ENCODE data around the gene ASTN1. TPM values are rescaled to one million over a fixed set of nuclear protein-coding genes. Genes with fewer than 3 reads are reported as not detected.

Gene ASTN1
- total RNA-seq, 4 donors from 2014 or later, result 0.13 to 3.7 (median 0.84) TPM

DNA sequence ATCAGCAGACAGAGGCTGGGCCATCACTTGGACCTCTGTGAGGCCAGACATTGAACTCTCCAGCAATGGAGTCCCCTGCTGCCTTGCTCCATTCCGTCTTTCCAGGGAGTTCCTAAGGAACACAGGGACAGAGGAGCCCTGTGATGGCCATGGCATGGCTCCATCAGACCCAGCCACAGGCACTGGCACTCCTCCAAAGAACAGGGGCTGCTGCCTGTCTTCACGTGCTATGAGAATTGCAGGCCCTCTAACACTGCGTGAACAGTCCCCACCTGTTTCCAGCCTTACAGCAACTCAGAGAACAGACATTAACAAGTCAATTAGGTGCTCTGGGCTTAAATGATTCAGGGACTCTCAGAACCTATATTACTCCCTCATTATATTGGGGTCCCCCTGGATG, 140.8 kb downstream of the ASTN1 start:
- TF ChIP-seq, protein P1, sequence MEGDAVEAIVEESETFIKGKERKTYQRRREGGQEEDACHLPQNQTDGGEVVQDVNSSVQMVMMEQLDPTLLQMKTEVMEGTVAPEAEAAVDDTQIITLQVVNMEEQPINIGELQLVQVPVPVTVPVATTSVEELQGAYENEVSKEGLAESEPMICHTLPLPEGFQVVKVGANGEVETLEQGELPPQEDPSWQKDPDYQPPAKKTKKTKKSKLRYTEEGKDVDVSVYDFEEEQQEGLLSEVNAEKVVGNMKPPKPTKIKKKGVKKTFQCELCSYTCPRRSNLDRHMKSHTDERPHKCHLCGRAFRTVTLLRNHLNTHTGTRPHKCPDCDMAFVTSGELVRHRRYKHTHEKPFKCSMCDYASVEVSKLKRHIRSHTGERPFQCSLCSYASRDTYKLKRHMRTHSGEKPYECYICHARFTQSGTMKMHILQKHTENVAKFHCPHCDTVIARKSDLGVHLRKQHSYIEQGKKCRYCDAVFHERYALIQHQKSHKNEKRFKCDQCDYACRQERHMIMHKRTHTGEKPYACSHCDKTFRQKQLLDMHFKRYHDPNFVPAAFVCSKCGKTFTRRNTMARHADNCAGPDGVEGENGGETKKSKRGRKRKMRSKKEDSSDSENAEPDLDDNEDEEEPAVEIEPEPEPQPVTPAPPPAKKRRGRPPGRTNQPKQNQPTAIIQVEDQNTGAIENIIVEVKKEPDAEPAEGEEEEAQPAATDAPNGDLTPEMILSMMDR (IDR thresholded peaks at IDR 0.05), result no peak
- ATAC-seq (ENCODE audit: low FRiP score) (no peak), DNase-seq (ENCODE audit: low spot score) (no peak)

DNA sequence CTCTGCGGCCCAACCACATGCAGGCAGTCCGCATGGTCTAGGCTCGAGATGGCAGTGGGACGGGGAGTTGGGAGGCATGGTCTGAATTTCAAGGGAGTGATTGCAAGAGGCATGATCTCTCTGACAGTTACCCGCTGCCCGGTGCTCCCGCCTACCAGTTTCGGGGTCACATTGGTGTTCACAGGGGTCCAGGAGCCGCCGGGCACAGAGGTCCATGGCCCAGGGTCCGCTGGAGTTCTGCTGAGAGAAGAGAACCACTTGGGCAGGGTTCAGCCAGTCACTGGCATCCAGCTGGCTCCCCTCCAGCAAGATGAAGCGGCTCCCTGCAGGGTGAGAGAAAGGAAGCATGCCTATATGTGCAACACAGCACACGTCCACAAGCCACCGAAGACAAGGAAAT, 141.3 kb downstream of the ASTN1 start:
- ATAC-seq (ENCODE audit: low FRiP score), result no peak
- DNase-seq (ENCODE audit: low spot score), result no peak
- TF ChIP-seq, protein P1 (IDR thresholded peaks at IDR 0.05), result no peak

GRCh38 chr1:177021687-177022086, 142.8 kb downstream of the ASTN1 start:
- ATAC-seq (ENCODE audit: low FRiP score), result no peak
- TF ChIP-seq, protein P1 (IDR thresholded peaks at IDR 0.05), result no peak
- DNase-seq (ENCODE audit: low spot score), result no peak

- ATAC-seq (ENCODE audit: low FRiP score) (peak; percentile 72), DNase-seq (ENCODE audit: low spot score) (no peak)
- TF ChIP-seq, protein P1 (IDR thresholded peaks at IDR 0.05), result no peak
Measured at GRCh38 chr1:177020851-177021589, 143.5 kb downstream of the ASTN1 start.

DNA sequence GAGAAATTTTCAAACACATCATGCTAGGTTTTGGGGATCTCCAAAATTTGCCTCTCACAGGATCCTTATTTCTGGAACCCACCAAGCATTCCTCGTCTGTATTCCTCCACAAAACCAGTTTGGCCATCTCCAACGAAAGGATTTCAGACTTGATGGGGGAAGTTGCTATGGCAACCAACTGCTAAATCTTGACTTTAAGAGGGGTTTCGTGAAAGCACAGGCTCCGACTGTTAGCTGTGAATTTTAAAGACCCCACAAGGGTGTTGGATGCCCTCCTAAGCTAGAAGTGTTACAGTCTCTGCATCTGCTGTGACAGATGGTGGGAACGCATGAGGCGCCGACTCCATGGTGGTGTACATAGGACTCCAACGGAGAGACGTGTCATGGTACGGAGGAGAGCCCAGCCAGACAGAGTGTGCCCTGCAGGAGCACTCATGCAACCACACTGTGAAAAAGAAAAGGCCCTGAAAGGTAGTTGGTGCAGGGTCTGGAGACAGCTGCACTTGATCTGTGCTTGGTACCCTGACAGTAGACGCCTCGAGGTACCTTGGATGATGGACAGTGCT, 147.1 kb downstream of the ASTN1 start:
- DNase-seq (ENCODE audit: low spot score) (no peak), ATAC-seq (ENCODE audit: low FRiP score) (peak; percentile 16)
- TF ChIP-seq, protein P1 (IDR thresholded peaks at IDR 0.05), result no peak

DNA sequence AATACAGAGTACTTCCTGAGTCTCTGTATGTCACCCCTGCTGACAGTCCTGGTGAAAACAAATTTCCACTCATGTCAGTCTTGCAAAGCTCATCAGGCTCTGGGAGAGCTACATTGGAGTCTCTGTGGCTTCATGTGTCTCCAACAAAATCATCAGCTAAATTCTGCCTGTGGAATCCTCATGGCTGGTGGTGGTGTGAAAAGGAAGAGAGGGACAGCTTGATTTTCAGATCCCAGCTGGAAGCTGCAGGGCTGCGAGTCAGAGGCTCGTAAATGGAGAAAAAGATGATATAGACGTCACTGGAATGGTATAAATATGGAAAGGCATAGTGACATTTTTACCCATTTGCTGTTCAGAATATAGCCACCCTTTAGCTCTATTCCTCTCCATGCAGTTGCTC, 150.2 kb downstream of the ASTN1 start:
- no peak for ATAC-seq (ENCODE audit: low FRiP score)
- no peak for DNase-seq (ENCODE audit: low spot score)

More for the DNA sequence above, 150.2 kb downstream of the ASTN1 start:
- TF ChIP-seq, protein P1 (IDR thresholded peaks at IDR 0.05), result no peak
